ENCODE data around the gene PSMA4.

- TF ChIP-seq CTCF (conservative IDR thresholded peaks at IDR 0.05) (no peak), EZH2 (IDR thresholded peaks at IDR 0.05; ENCODE audit: low read depth) (no peak)
These were observed 21.2 kb downstream of the PSMA4 start for GRCh38 chr15:78561490-78561889.

All from PC-9 (cell line).